Neuronal stem cell (in vitro differentiated cells): ENCODE data around the gene SHROOM2.

Experiments
- DNase-seq: peaks from one replicate; pipeline ENCODE4 v3.0.0-alpha.2; 2013; ENCODE audit warnings: low spot score
- H2AFZ ChIP-seq: one replicate; pipeline ENCODE4 v1.6.1; 2013; ENCODE audit warnings: mild to moderate bottlenecking, low read length, inconsistent platforms
- H2AK5ac ChIP-seq: 2 replicates; pipeline ENCODE4 v1.6.1; 2013; ENCODE audit warnings: low read depth, mild to moderate bottlenecking, inconsistent platforms, low read length, moderate library complexity, mixed read lengths
- H2BK120ac ChIP-seq: 2 replicates; pipeline ENCODE4 v1.6.1; 2013; ENCODE audit warnings: low read depth, mild to moderate bottlenecking, inconsistent platforms, low read length, moderate library complexity, mixed read lengths
- H2BK12ac ChIP-seq: one replicate; pipeline ENCODE4 v1.6.1; 2013; ENCODE audit warnings: low read length, inconsistent platforms
- H2BK15ac ChIP-seq: 2 replicates; pipeline ENCODE4 v1.6.1; 2013; ENCODE audit warnings: mild to moderate bottlenecking, low read length, inconsistent platforms, mixed read lengths
- H2BK5ac ChIP-seq: one replicate; pipeline ENCODE4 v1.6.1; 2013; ENCODE audit warnings: inconsistent platforms, mild to moderate bottlenecking, low read length, moderate library complexity
- H3K14ac ChIP-seq: one replicate; pipeline ENCODE4 v1.6.1; 2013; ENCODE audit warnings: low read length, inconsistent platforms
- H3K18ac ChIP-seq: 2 replicates; pipeline ENCODE4 v1.6.1; 2013; ENCODE audit warnings: low read length, inconsistent platforms
- H3K23ac ChIP-seq: 2 replicates; pipeline ENCODE4 v1.6.1; 2013; ENCODE audit warnings: low read depth, mild to moderate bottlenecking, mixed read lengths, low read length, inconsistent platforms; ENCODE audit not compliant: poor library complexity
- H3K27ac ChIP-seq: replicated peaks from 3 replicates; pipeline ENCODE4 v1.5.1; 2013; ENCODE audit warnings: low read length, inconsistent platforms
- H3K27me3 ChIP-seq, 3 experiments: 2 replicates each; pipeline ENCODE4 v1.6.1; 2013; ENCODE audit warnings: low read length in 3 of 3, mild to moderate bottlenecking in 2 of 3, inconsistent platforms in 1 of 3, low read depth in 1 of 3, mixed read lengths in 1 of 3, moderate library complexity in 1 of 3; ENCODE audit not compliant: control insufficient read depth in 3 of 3, insufficient read depth in 3 of 3
- H3K36me3 ChIP-seq, 2 donors: replicated peaks in 1 of 2; 2 replicates each; pipeline ENCODE4 v1.6.1; 2013; ENCODE audit warnings: low read length in 2 of 2; ENCODE audit not compliant: control insufficient read depth in 2 of 2, insufficient read depth in 2 of 2
- H3K4ac ChIP-seq: 2 replicates; pipeline ENCODE4 v1.6.1; 2013; ENCODE audit warnings: inconsistent platforms, mild to moderate bottlenecking, low read length, moderate library complexity
- H3K4me1 ChIP-seq, 2 donors: 1 replicate in 1 of 2; 2 replicates in 1 of 2; pipeline ENCODE4 v1.6.1; 2013; ENCODE audit warnings: low read length in 2 of 2, low read depth in 1 of 2; ENCODE audit not compliant: control insufficient read depth in 2 of 2, insufficient read depth in 1 of 2
- H3K4me2 ChIP-seq: one replicate; pipeline ENCODE4 v1.6.1; 2013; ENCODE audit warnings: mild to moderate bottlenecking, low read length, inconsistent platforms; ENCODE audit not compliant: insufficient read depth, poor library complexity, severe bottlenecking
- H3K4me3 ChIP-seq, 2 donors: 2 replicates each; pipeline ENCODE4 v1.5.1; 2013; ENCODE audit warnings: low read length in 2 of 2, mild to moderate bottlenecking in 2 of 2, inconsistent platforms in 1 of 2, moderate library complexity in 1 of 2
- H3K79me1 ChIP-seq: one replicate; pipeline ENCODE4 v1.6.1; 2013; ENCODE audit warnings: low read depth, mild to moderate bottlenecking, inconsistent platforms, low read length, moderate library complexity
- H3K9ac ChIP-seq: one replicate; pipeline ENCODE4 v1.6.1; 2013; ENCODE audit warnings: mild to moderate bottlenecking, low read depth, low read length, inconsistent platforms; ENCODE audit not compliant: poor library complexity
- H3K9me3 ChIP-seq, 2 donors: replicated peaks in 1 of 2; 2 replicates each; pipeline versions ENCODE3 to v1.6.1; 2013; ENCODE audit warnings: low read length in 2 of 2, mild to moderate bottlenecking in 2 of 2, inconsistent platforms in 1 of 2, low read depth in 1 of 2, mixed read lengths in 1 of 2, moderate library complexity in 1 of 2; ENCODE audit not compliant: control insufficient read depth in 2 of 2, insufficient read depth in 1 of 2
- H4K8ac ChIP-seq: one replicate; pipeline ENCODE4 v1.6.1; 2013; ENCODE audit warnings: low read depth, mild to moderate bottlenecking, inconsistent platforms, low read length, moderate library complexity
- H4K91ac ChIP-seq: one replicate; pipeline ENCODE4 v1.6.1; 2013; ENCODE audit warnings: low read length, low read depth, mild to moderate bottlenecking, inconsistent platforms; ENCODE audit not compliant: poor library complexity
- WGBS, 2 donors: extraction: QIAGEN DNeasy Blood & Tissue Kit; methylation state at CpG; one replicate each; pipeline ENCODE4 v1.1.7; 2013; ENCODE audit warnings: missing lambda C conversion rate in 2 of 2, mixed read lengths in 1 of 2; ENCODE audit not compliant: insufficient read length in 2 of 2, insufficient replicate concordance in 1 of 2; ENCODE audit errors: extremely low coverage in 2 of 2; 5-methylcytosine and 5-hydroxymethylcytosine counted together

SHROOM2 gene

GRCh38 chrX:9865804-9866472, 79.7 kb downstream of the SHROOM2 start:
- Histone ChIP-seq H3K4me1 (peaks cover 0 to 3% of the 10 kb centered on the region in 2 donors), H4K8ac (no peak overlapping the region), H3K9me3 (peaks cover 0 to 5% of the 10 kb centered on the region in 2 donors), H3K23ac (no peak overlapping the region), H3K4me2 (no peak overlapping the region), H3K27ac (no peak overlapping the region), H3K4ac (no peak overlapping the region), H4K91ac (no peak overlapping the region), H2AFZ (no peak overlapping the region), H2BK15ac (no peak overlapping the region), H2BK5ac (no peak overlapping the region), H3K79me1 (no peaks in the 10 kb centered on the region), H2AK5ac (no peak overlapping the region), H3K18ac (no peak overlapping the region), H3K4me3 (no peak overlapping the region), H3K36me3 (no peaks in the 10 kb centered on the region), H2BK120ac (no peak overlapping the region), H3K27me3 (no peaks in the 10 kb centered on the region), H2BK12ac (no peak overlapping the region), H3K14ac (no peak overlapping the region), H3K9ac (no peak overlapping the region)
- no CpG with 5 or more reads among the region's 12 CpGs for WGBS, 2 donors
- no peak for DNase-seq

- H3K4me2 ChIP-seq, result no peak overlapping the region
- peaks cover 0 to 3% of the 10 kb centered on the region in 2 donors for H3K4me1 ChIP-seq
- H3K4me3 ChIP-seq, result no peak overlapping the region
- no peak overlapping the region for H2BK120ac ChIP-seq
- no peaks in the 10 kb centered on the region for H3K27me3 ChIP-seq
- no peak overlapping the region for H3K23ac ChIP-seq
- no peak overlapping the region for H3K4ac ChIP-seq
- H3K18ac ChIP-seq, result no peak overlapping the region
- no peak overlapping the region for H2BK5ac ChIP-seq
- H4K8ac ChIP-seq, result no peak overlapping the region
- no peak overlapping the region for H3K27ac ChIP-seq
- no peak overlapping the region for H2AK5ac ChIP-seq
- H3K36me3 ChIP-seq, result no peaks in the 10 kb centered on the region
- no peak overlapping the region for H3K14ac ChIP-seq
- peaks cover 0 to 5% of the 10 kb centered on the region in 2 donors for H3K9me3 ChIP-seq
- no peak overlapping the region for H4K91ac ChIP-seq
- no peak overlapping the region for H2BK12ac ChIP-seq
- no peaks in the 10 kb centered on the region for H3K79me1 ChIP-seq
- H2BK15ac ChIP-seq, result no peak overlapping the region
- H3K9ac ChIP-seq, result no peak overlapping the region
- WGBS, 2 donors, result no CpG with 5 or more reads among the region's 13 CpGs
- H2AFZ ChIP-seq, result no peak overlapping the region
- no peak for DNase-seq
Observed at GRCh38 chrX:9866633-9867032, 80.4 kb downstream of the SHROOM2 start.

GRCh38 chrX:9867226-9867625, 81.0 kb downstream of the SHROOM2 start:
- no peak overlapping the region for H2BK5ac ChIP-seq
- WGBS, 2 donors, result no CpG with 5 or more reads among the region's 9 CpGs
- DNase-seq, result no peak
- no peak overlapping the region for H2BK120ac ChIP-seq
- H2BK15ac ChIP-seq, result no peak overlapping the region
- H4K91ac ChIP-seq, result no peak overlapping the region
- H3K4me1 ChIP-seq, result peaks cover 0 to 3% of the 10 kb centered on the region in 2 donors
- no peak overlapping the region for H4K8ac ChIP-seq
- H3K36me3 ChIP-seq, result no peaks in the 10 kb centered on the region
- no peak overlapping the region for H2AFZ ChIP-seq
- H3K4me2 ChIP-seq, result no peak overlapping the region
- H3K9ac ChIP-seq, result no peak overlapping the region
- H3K23ac ChIP-seq, result no peak overlapping the region
- H3K4me3 ChIP-seq, result no peak overlapping the region
- no peak overlapping the region for H3K14ac ChIP-seq
- H3K4ac ChIP-seq, result no peak overlapping the region
- H3K27me3 ChIP-seq, result no peaks in the 10 kb centered on the region
- H3K79me1 ChIP-seq, result no peaks in the 10 kb centered on the region
- H2AK5ac ChIP-seq, result no peak overlapping the region
- H3K9me3 ChIP-seq, result peaks cover 0 to 5% of the 10 kb centered on the region in 2 donors
- no peak overlapping the region for H2BK12ac ChIP-seq
- no peak overlapping the region for H3K18ac ChIP-seq
- H3K27ac ChIP-seq, result no peak overlapping the region

GRCh38 chrX:9867753-9868152, 81.5 kb downstream of the SHROOM2 start:
- Histone ChIP-seq H2BK120ac (no peak overlapping the region), H3K9ac (no peak overlapping the region), H3K4me2 (no peak overlapping the region), H3K4ac (no peak overlapping the region), H4K91ac (no peak overlapping the region), H4K8ac (no peak overlapping the region), H2BK15ac (no peak overlapping the region), H3K27me3 (no peaks in the 10 kb centered on the region), H3K36me3 (no peaks in the 10 kb centered on the region), H3K4me1 (peaks cover 0 to 3% of the 10 kb centered on the region in 2 donors), H3K79me1 (no peaks in the 10 kb centered on the region), H3K14ac (no peak overlapping the region), H3K23ac (no peak overlapping the region), H2BK12ac (no peak overlapping the region), H3K4me3 (no peak overlapping the region), H3K9me3 (peaks cover 0 to under 1% of the 10 kb centered on the region in 2 donors), H2AFZ (no peak overlapping the region), H3K27ac (no peak overlapping the region), H3K18ac (no peak overlapping the region), H2BK5ac (no peak overlapping the region), H2AK5ac (no peak overlapping the region)
- no peak for DNase-seq
- no CpG with 5 or more reads among the region's 4 CpGs for WGBS, 2 donors
